ENCODE data around the gene TEAD4.

The TEAD4 gene

GRCh38 chr12:3020399-3020798 lies 61.2 kb downstream of the TEAD4 start:
- no peaks in the 10 kb centered on the region for H3K9me3 ChIP-seq
- no peaks in the 10 kb centered on the region for H3K27me3 ChIP-seq
- no peak for DNase-seq
- H3K4me3 ChIP-seq (ENCODE audit: low read depth, low read length): no peak overlapping the region
- H3K36me3 ChIP-seq: no peaks in the 10 kb centered on the region
- no peak for TF ChIP-seq CTCF (IDR thresholded peaks at IDR 0.05; ENCODE audit: low read depth, low read length)
- H3K4me1 ChIP-seq: no peaks in the 10 kb centered on the region

- TF ChIP-seq CTCF (IDR thresholded peaks at IDR 0.05; ENCODE audit: low read depth, low read length): no peak
- H3K4me1 ChIP-seq: no peaks in the 10 kb centered on the region
- no peaks in the 10 kb centered on the region for H3K27me3 ChIP-seq
- DNase-seq: no peak
- no peaks in the 10 kb centered on the region for H3K36me3 ChIP-seq
- H3K4me3 ChIP-seq (ENCODE audit: low read depth, low read length): no peak overlapping the region
- H3K9me3 ChIP-seq: no peaks in the 10 kb centered on the region
Measured at GRCh38 chr12:3020850-3021435, 61.7 kb downstream of the TEAD4 start.

- H3K36me3 ChIP-seq: no peaks in the 10 kb centered on the region
- no peak for DNase-seq
- no peak for TF ChIP-seq CTCF (IDR thresholded peaks at IDR 0.05; ENCODE audit: low read depth, low read length)
- H3K9me3 ChIP-seq: no peaks in the 10 kb centered on the region
- H3K4me3 ChIP-seq (ENCODE audit: low read depth, low read length): no peak overlapping the region
- no peaks in the 10 kb centered on the region for H3K4me1 ChIP-seq
- H3K27me3 ChIP-seq: no peaks in the 10 kb centered on the region
Measured at GRCh38 chr12:3022411-3022810, 63.2 kb downstream of the TEAD4 start.

- DNase-seq: no peak
- H3K9me3 ChIP-seq: no peaks in the 10 kb centered on the region
- no peaks in the 10 kb centered on the region for H3K27me3 ChIP-seq
- TF ChIP-seq CTCF (IDR thresholded peaks at IDR 0.05; ENCODE audit: low read depth, low read length): no peak
- H3K4me3 ChIP-seq (ENCODE audit: low read depth, low read length): no peak overlapping the region
- no peaks in the 10 kb centered on the region for H3K4me1 ChIP-seq
- H3K36me3 ChIP-seq: no peaks in the 10 kb centered on the region
Measured at GRCh38 chr12:3022961-3023360, 63.8 kb downstream of the TEAD4 start.

- no peak for TF ChIP-seq CTCF (IDR thresholded peaks at IDR 0.05; ENCODE audit: low read depth, low read length)
- no peaks in the 10 kb centered on the region for H3K9me3 ChIP-seq
- DNase-seq: no peak
- H3K4me1 ChIP-seq: no peaks in the 10 kb centered on the region
- no peak overlapping the region for H3K4me3 ChIP-seq (ENCODE audit: low read depth, low read length)
- no peaks in the 10 kb centered on the region for H3K27me3 ChIP-seq
- no peaks in the 10 kb centered on the region for H3K36me3 ChIP-seq
Measured at GRCh38 chr12:3028108-3028507, 68.9 kb downstream of the TEAD4 start.

- no peaks in the 10 kb centered on the region for H3K36me3 ChIP-seq
- no peaks in the 10 kb centered on the region for H3K4me1 ChIP-seq
- TF ChIP-seq CTCF (IDR thresholded peaks at IDR 0.05; ENCODE audit: low read depth, low read length): no peak
- no peak for DNase-seq
- H3K4me3 ChIP-seq (ENCODE audit: low read depth, low read length): no peak overlapping the region
- H3K9me3 ChIP-seq: no peaks in the 10 kb centered on the region
- no peaks in the 10 kb centered on the region for H3K27me3 ChIP-seq
Measured at GRCh38 chr12:3030821-3031429, 71.7 kb downstream of the TEAD4 start.
